ENCODE results near the gene IFNGR1.
A peak's percentile ranks its signal among the peaks of the same experiment; 100 is the strongest.
"Not testable (repeated sequence)": the region's sequence is repeated elsewhere in the genome, so short reads cannot be mapped to it uniquely, and the experiment has no call there.

Gene IFNGR1

GRCh38 chr6:137236581-137237355, 17.6 kb upstream of the IFNGR1 start:
- DNase-seq (ENCODE audit: low read depth in 2 of 2) = no peak

- no peak for DNase-seq (ENCODE audit: low read depth in 2 of 2)
These were observed 16.5 kb upstream of the IFNGR1 start for GRCh38 chr6:137235686-137236085.

DNA sequence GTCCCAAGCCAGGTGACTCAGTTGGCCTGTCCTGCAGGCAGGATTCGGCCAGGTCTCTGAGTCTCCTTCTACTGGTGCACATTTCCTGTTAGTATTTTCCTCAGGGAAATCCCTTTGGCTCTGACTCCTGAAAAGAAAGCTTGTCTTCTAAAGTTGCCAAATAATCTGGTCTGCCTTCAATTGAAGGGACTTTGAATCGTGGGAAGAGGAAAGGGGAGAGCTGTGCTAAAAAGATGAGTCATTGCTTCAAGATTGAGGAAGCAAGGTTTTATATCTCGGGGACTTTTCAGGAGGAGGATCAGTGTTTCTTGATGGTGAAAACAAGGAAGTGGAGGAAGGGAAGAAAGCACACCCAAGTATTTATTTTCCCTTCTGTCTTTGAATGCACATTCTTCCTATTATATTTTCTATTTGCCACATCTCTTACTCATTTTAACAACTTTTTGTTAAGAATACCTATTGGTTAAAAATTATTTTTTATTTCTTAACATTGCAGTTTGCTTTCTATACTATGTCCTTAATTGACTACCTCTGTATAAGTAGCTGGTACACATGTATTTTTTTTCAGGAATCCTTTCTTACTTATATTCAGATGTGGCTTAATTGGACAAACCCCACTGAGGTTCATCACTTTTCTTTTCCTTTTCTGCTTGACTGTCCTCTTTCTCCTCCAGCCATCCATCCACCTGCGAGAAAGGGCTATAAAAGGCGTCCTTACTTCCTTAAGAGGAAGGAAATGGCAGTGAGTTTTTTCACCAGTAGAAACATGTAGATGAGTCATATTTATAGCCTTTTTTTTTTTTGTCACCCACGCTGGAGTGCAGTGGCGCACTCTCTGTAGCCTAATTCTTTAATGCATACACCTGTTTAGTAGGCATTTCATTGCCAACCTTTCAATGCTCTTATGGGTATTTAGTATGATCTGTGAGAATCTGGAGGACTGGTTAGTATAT, 15.0 kb upstream of the IFNGR1 start:
- no peak for DNase-seq (ENCODE audit: low read depth in 2 of 2)

DNA sequence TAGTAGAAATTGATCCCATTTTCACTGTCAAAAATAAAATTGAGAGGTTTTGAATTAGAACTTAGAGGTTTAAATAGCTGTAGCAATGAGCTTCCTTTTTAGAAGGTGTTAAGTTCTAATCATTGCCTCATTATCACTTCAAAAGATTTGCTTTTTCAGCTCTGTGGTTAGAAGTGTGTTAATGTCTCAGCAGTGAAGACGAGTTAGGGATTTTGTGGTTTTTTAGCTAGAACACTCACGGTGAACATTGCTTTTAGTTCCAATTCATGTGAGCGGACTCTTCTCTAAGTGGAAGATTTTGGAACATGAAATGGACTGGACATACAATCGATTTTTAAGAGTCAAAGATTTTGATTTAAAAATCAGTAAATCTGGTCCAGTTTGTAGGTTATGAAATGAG, 12.7 kb upstream of the IFNGR1 start:
- no peak for DNase-seq (ENCODE audit: low read depth in 2 of 2)

DNA sequence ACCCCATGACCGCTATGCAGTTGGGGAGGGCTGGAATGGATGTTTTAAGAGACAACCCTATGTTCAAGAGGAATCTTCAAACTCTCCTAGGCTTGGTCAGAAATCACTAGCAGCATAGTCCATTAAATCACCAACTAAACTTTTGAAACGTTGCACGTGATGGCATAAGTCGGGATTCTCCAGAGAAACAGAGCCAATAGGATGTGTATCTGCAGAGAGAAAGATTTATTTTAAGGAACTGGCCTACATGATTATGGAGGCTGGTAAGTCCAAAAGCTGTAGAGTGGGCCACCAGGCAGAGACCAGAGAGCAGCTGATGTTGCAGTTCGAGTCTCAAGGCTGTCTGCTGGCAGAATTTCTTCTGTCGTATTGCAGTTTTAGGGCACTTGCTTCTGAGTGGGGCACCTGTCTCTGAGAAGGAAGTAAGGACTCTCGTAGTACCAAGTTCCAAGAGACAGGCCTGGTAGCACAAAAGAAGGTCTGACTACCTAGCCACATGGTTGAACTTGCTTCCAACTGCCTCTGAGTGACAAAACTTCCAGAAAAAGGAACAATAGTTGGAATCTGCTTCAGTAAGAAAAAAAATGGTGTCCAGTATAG, 11.9 kb upstream of the IFNGR1 start:
- no peak for DNase-seq (ENCODE audit: low read depth in 2 of 2)

GRCh38 chr6:137230547-137230946, 11.4 kb upstream of the IFNGR1 start:
- DNase-seq (ENCODE audit: low read depth in 2 of 2) = no peak

- no peak for DNase-seq (ENCODE audit: low read depth in 2 of 2)
These were observed 10.0 kb upstream of the IFNGR1 start for GRCh38 chr6:137229075-137229759.

DNA sequence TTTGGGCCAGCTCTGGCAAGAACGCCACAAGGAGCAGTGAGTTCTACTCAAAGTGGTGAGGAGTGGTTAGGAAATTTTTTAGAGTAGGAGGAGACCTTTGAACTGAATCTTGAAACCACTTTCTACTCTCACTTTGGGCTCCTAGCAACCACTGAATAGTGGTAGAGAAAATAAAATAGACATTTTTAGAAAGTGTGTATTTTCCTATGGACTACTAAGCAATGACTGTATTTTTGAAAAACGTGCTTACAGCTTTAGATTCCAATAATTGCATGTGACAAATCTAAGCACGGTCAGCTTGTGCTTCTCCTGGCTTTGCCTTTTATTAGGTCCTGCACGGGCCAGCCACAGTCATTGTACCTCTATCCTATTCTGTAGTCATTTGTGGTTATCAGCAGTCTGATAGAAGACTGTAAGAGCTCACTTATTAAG, 8.7 kb upstream of the IFNGR1 start:
- no peak for DNase-seq (ENCODE audit: low read depth in 2 of 2)

- DNase-seq (ENCODE audit: low read depth in 2 of 2) = no peak
These were observed 7.5 kb upstream of the IFNGR1 start for GRCh38 chr6:137226697-137227096.

- no peak for DNase-seq (ENCODE audit: low read depth in 2 of 2)
These were observed 5.6 kb upstream of the IFNGR1 start for GRCh38 chr6:137224799-137225198.

- no peak for DNase-seq (ENCODE audit: low read depth in 2 of 2)
These were observed 4.4 kb upstream of the IFNGR1 start for GRCh38 chr6:137223370-137224131.

DNA sequence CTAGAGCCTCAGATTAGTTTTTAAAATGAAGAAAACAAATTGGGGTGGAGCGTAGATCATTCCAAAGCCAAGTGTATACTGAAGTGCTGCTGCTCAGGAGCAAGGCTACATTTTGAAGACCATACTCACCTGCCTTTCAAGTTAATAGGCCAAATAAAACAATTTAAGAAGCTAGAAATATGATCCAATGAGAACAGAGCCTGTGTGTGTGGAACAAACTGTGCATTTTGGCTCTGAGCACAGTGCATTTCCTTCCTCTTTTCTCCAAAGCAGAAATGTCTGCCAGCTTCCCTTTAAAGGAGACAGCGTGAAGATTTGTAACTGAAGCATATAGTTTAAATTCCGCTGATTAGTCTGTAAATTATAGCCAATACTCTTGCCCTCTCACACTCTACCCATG, 3.2 kb upstream of the IFNGR1 start:
- DNase-seq (ENCODE audit: low read depth in 2 of 2) = no peak

GRCh38 chr6:137219664-137220252, 573 bp upstream of the IFNGR1 start:
- no peak for DNase-seq (ENCODE audit: low read depth in 2 of 2)

DNA sequence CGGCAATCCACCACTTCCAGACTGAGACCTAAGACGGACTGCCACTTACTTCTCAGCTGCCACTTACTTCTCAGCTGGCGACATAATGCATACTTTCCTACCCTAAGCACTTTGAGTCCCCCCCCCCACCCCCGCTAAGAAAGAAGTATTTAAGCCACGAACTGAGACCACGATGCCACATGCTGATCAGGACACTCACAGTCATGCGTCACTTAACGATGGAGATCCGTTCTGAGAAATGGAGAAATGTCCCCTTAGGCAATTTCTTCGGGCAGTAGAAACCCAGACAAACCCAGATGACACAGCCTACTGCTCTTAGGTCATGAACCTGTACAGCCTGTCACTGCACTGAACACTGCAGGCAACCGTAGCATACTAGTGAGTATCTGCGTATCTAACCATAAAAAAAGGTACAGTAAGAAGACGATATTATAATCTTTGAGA, 690 bp downstream of the IFNGR1 start:
- peak in 1 of 2 donors; percentile 15 for DNase-seq (ENCODE audit: low read depth in 2 of 2)

DNA sequence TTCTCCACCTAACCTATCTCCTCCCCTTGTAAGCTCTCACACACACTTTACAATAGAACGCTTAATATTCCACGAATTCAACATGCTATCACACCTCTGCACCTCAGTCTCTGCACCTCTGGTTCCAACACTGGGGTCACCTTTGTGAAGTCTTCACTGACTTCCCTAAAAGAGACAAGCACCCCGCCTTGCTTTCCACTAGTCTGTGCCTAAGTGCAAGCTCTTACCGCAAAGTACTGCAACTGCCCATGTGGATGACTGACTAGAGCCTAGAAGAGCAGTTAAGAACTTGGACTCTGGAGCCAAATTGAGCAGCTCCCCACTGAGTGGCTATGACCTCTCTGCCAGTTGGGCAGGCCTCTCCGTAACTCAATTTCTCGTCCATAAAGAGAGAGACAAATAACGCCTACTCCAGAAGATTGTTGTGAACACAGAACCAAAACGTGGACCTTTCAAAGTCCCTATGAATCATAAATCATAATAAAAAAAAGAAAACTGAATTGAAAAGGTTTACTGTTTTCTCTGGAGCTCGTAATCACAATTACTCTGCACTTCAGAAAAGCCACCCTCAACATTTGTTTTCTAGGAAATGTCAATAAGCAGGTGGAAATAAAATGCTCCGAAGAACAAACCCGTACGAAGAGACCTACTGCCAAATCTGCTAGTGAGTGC, 1.2 kb downstream of the IFNGR1 start:
- DNase-seq (ENCODE audit: low read depth in 2 of 2) = no peak

DNA sequence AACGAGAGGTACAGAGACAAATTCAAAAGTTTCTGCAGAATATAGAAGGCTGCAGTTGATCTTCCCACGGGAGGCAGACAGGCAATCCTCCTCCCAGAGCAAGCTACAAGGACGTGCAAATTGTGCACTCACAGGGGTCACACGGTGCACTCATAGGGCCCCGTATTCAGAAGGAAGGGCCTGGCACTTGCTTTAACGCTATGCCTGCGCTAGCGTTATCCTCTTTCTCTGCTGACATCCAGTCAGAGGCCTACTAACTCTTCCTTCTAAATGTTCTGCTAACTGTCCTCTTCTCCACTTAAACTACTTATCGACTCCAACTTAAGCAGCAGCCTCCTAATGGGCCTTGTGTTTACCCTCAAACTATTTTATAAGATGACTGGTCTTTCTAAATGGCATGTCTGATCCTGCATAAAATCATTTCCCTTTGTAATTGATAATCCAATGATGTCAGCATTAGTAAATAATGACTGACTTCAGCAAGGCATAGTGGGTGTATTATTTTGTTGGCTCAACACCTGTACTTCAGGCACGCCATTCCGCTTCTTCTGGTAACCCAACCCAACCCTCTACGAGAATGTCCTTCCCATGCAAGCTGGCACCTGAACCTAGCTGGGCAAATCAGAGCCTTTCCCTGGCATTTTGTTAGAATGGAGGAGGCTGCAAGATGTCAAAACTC, 2.2 kb downstream of the IFNGR1 start:
- no peak for DNase-seq (ENCODE audit: low read depth in 2 of 2)

GRCh38 chr6:137216106-137216505, 3.1 kb downstream of the IFNGR1 start:
- DNase-seq (ENCODE audit: low read depth in 2 of 2) = no peak

DNA sequence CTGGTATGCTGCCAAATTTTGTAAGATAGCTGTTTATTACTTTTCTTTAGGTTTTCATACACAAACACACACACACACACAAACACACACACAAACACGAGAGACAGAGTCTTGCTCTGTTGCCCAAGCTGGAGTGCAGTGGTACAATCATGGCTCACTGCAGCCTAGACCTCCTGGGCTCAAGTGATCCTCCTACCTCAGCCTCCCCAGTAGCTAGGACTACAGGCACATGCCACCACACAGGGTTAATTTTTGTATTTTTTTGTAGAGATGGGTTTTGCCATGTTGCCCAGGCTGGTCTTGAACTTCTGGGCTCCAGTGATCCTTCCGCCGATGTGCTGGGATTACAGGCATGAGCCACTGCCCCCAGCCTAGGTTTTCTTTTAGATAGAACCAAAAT, 3.6 kb downstream of the IFNGR1 start:
- not testable (repeated sequence) for DNase-seq (ENCODE audit: low read depth in 2 of 2)

DNA sequence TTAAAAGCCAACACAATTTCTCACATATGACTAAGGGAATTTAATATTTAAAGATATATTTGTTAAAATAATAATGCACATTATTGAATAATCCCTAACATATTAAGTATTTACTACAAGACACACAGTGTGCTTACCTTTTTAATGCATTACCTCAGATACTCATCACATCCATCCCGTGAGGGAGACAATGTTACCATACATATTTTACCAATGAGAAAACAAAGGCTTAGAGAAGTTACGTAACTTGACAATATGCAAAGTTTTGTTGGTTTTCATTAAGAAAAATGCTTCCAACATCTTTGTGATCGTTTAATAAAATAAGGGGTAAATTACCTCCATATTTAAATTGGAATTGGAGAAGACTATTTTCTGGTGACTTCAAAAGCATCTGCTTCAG, 4.3 kb downstream of the IFNGR1 start:
- no peak for DNase-seq (ENCODE audit: low read depth in 2 of 2)

Data from stimulated activated CD8-positive, alpha-beta memory T cell treated with anti-CD3 and anti-CD28 coated beads, Interleukin-15, amount 100 ng/mL, for 4 hours (primary cell).